ENCODE measurements around the gene SERINC1.
"Not testable (repeated sequence)": the region's sequence is repeated elsewhere in the genome, so short reads cannot be mapped to it uniquely, and the experiment has no call there.

Gene SERINC1

GRCh38 chr6:122471107-122472021 is at the start of gene SERINC1:
TSS of gene SERINC1 (minus strand) at chr6:122471807. CDS start at chr6:122471737, 70 bp downstream.
- peak; percentile 86 for DNase-seq

- DNase-seq = no peak
These were observed 39.8 kb upstream of the SERINC1 start for GRCh38 chr6:122511193-122511924.

GRCh38 chr6:122505170-122505569 is 33.6 kb upstream of the SERINC1 start:
- DNase-seq = not testable (repeated sequence)

GRCh38 chr6:122501475-122501874 is 29.9 kb upstream of the SERINC1 start:
- no peak for DNase-seq

GRCh38 chr6:122495612-122496011 is 24.0 kb upstream of the SERINC1 start:
- DNase-seq = no peak

GRCh38 chr6:122494665-122495272 is 23.2 kb upstream of the SERINC1 start:
- peak; percentile 36 for DNase-seq

GRCh38 chr6:122491919-122492555 is 20.4 kb upstream of the SERINC1 start:
- DNase-seq = peak; percentile 81

- no peak for DNase-seq
These were observed 19.0 kb upstream of the SERINC1 start for GRCh38 chr6:122490607-122491006.

GRCh38 chr6:122484760-122485159 is 13.2 kb upstream of the SERINC1 start:
- no peak for DNase-seq

- DNase-seq = no peak
These were observed 11.1 kb upstream of the SERINC1 start for GRCh38 chr6:122482750-122483080.

- peak; percentile 8 for DNase-seq
These were observed 4.5 kb upstream of the SERINC1 start for GRCh38 chr6:122476131-122476530.

GRCh38 chr6:122472022-122472340 is 374 bp upstream of the SERINC1 start:
- DNase-seq = no peak

- DNase-seq = no peak
These were observed 9.7 kb downstream of the SERINC1 start for GRCh38 chr6:122461885-122462284.

- not testable (repeated sequence) for DNase-seq
These were observed 11.7 kb downstream of the SERINC1 start for GRCh38 chr6:122459865-122460416.

GRCh38 chr6:122459240-122459639 is 12.4 kb downstream of the SERINC1 start:
- DNase-seq = no peak

GRCh38 chr6:122458087-122458486 is 13.5 kb downstream of the SERINC1 start:
- no peak for DNase-seq

- DNase-seq = not testable (repeated sequence)
These were observed 16.5 kb downstream of the SERINC1 start for GRCh38 chr6:122455116-122455515.

- DNase-seq = no peak
These were observed 16.9 kb downstream of the SERINC1 start for GRCh38 chr6:122454673-122455072.

- DNase-seq = no peak
These were observed 19.1 kb downstream of the SERINC1 start for GRCh38 chr6:122452509-122452908.

- no peak for DNase-seq
These were observed 22.5 kb downstream of the SERINC1 start for GRCh38 chr6:122449069-122449468.

GRCh38 chr6:122445274-122445673 is 26.3 kb downstream of the SERINC1 start:
- no peak for DNase-seq

GRCh38 chr6:122438975-122439374 is 32.6 kb downstream of the SERINC1 start:
- no peak for DNase-seq

GRCh38 chr6:122432816-122433215 is 38.8 kb downstream of the SERINC1 start:
- DNase-seq = no peak

Measured in SHP77 treated with DMSO at 0.1 percent for 48 hours (cell line).